ENCODE measurements around the gene DGCR2. TPM values are rescaled to one million over a fixed set of nuclear protein-coding genes. Genes with fewer than 3 reads are reported as not detected.

Gene DGCR2
- total and polyA plus RNA-seq, 2 of the 8 experiments (the other 6 are each of a cell fraction or from before 2014, with no cell fraction given): 42.3 to 62.2 TPM

DNA sequence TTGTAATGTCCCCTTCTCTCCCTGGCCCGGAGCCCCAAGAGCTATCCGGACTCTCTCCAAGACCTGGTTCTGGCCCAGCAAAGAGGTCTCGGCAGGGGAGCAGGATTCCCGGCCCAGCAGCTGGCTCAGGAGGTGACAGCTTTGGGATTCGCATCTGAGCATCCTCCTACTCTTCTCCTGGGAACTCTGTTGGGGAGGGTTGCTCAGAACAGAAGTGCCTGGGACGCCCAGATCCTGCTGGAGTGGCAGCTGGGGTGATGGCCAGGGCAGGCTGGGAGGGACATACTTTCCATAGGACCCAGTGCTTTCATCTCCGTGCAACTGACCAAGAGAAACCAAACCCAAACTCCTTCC is 102.6 kb downstream of the DGCR2 start (continued):
- TF ChIP-seq CHD7 (IDR thresholded peaks at IDR 0.05; ENCODE audit: insufficient replicate concordance, low read length) (no peak), NRF1 (IDR thresholded peaks at IDR 0.05; ENCODE audit: low read depth, low read length) (no peak), CBX5 (IDR thresholded peaks at IDR 0.05; ENCODE audit: low read depth, low read length) (no peak), CTCF (IDR thresholded peaks at IDR 0.05; ENCODE audit: control extremely low read depth in 1 of 3, insufficient read depth in 1 of 3, low read depth in 1 of 3, low read length in 3 of 3) (no peak), JUN (IDR thresholded peaks at IDR 0.05; ENCODE audit: low read depth, low read length) (no peak), MAX (IDR thresholded peaks at IDR 0.05) (no peak)

Measured in H1 (cell line).